CD4-positive, CD25-positive, alpha-beta regulatory T cell (primary cell): ENCODE measurements around the gene NEO1. TPM values are rescaled to one million over a fixed set of nuclear protein-coding genes. Genes with fewer than 3 reads are reported as not detected.

Experiments used
- ATAC-seq, 2 donors: fragments of 150-1000 bp; cut with Tn5 transposase; one replicate each; pipeline ENCODE4 v1.10.0; 2021; ENCODE audit warnings: low read depth in 2 of 2, moderate number of reproducible peaks in 2 of 2, moderate library complexity in 1 of 2
- DNase-seq, 3 donors: peaks; one replicate each; pipeline versions ENCODE4 v3.0.0 to v3.0.0-alpha.2; 2012 to 2022; ENCODE audit warnings: mixed read lengths in 1 of 3
- H3K27ac ChIP-seq: one replicate; pipeline ENCODE4 v1.7.0; 2013; ENCODE audit warnings: mild to moderate bottlenecking, low read length; ENCODE audit not compliant: insufficient read depth, poor library complexity, severe bottlenecking
- H3K27me3 ChIP-seq: one replicate; pipeline ENCODE4 v1.7.0; 2013; ENCODE audit warnings: low read length; ENCODE audit not compliant: control insufficient read depth, insufficient read depth
- H3K36me3 ChIP-seq: one replicate; pipeline ENCODE4 v1.7.0; 2013; ENCODE audit warnings: mild to moderate bottlenecking, low read length, moderate library complexity; ENCODE audit not compliant: control insufficient read depth, insufficient read depth
- H3K4me1 ChIP-seq: 2 replicates; pipeline ENCODE4 v1.7.0; 2013; ENCODE audit warnings: mild to moderate bottlenecking, low read length; ENCODE audit not compliant: insufficient read depth, control insufficient read depth, poor library complexity, severe bottlenecking
- H3K4me3 ChIP-seq: one replicate; pipeline ENCODE4 v1.7.0; 2013; ENCODE audit warnings: low read depth, mild to moderate bottlenecking, low read length, moderate library complexity
- H3K9me3 ChIP-seq, 2 experiments: 1 replicate in 1 of 2; 2 replicates in 1 of 2; pipeline ENCODE4 v1.7.0; 2013; ENCODE audit warnings: low read length in 2 of 2, mild to moderate bottlenecking in 1 of 2, moderate library complexity in 1 of 2; ENCODE audit not compliant: control insufficient read depth in 2 of 2
- H3K27ac Mint-ChIP-seq, 3 donors: one replicate each; pipeline ENCODE4 v1.8.0; 2020 to 2022; ENCODE audit warnings: mild to moderate bottlenecking in 3 of 3, mixed read lengths in 3 of 3, moderate library complexity in 2 of 3
- H3K27me3 Mint-ChIP-seq: one replicate; pipeline ENCODE4 v1.8.0; 2022; ENCODE audit warnings: mild to moderate bottlenecking, mixed read lengths
- H3K36me3 Mint-ChIP-seq: one replicate; pipeline ENCODE4 v1.8.0; 2020; ENCODE audit warnings: mixed read lengths
- H3K4me1 Mint-ChIP-seq, 4 donors: one replicate each; pipeline ENCODE4 v1.8.0; 2020 to 2022; ENCODE audit warnings: mixed read lengths in 4 of 4, mild to moderate bottlenecking in 1 of 4
- H3K4me3 Mint-ChIP-seq, 4 donors: one replicate each; pipeline ENCODE4 v1.8.0; 2020 to 2022; ENCODE audit warnings: mild to moderate bottlenecking in 4 of 4, mixed read lengths in 4 of 4, moderate library complexity in 3 of 4
- H3K9me3 Mint-ChIP-seq, 7 donors: one replicate each; pipeline ENCODE4 v1.8.0; 2020 to 2022; ENCODE audit warnings: mixed read lengths in 7 of 7, mild to moderate bottlenecking in 3 of 7, moderate library complexity in 2 of 7
- polyA plus RNA-seq, 4 donors: library from polyadenylated mRNA; unstranded; fragments of 300-500 nt; fragmentation: Illumina TruSeq; gene quantifications; one replicate each; pipeline ENCODE4 v1.2.3, GENCODE V29; 2021
- total RNA-seq: library from RNA; stranded (reverse); gene quantifications from one replicate; pipeline ENCODE4 v1.2.3, GENCODE V29; 2022

Gene NEO1
- total and polyA plus RNA-seq, 5 donors from 2014 or later, result 0.45 to 2.7 (median 0.68) TPM

- Mint-ChIP-seq H3K9me3 (peaks cover 0 to 2% (median 0%) of the 10 kb centered on the region in 7 donors), H3K27me3 (peaks cover 16% of the 10 kb centered on the region), H3K27ac (no peak overlapping the region), H3K4me1 (no peaks in the 10 kb centered on the region), H3K36me3 (no peaks in the 10 kb centered on the region), H3K4me3 (no peak overlapping the region)
- no peak for DNase-seq
- Histone ChIP-seq H3K27ac (no peak overlapping the region), H3K4me3 (no peak overlapping the region), H3K27me3 (peaks cover 11% of the 10 kb centered on the region), H3K36me3 (no peaks in the 10 kb centered on the region), H3K4me1 (no peaks in the 10 kb centered on the region), H3K9me3 (no peaks in the 10 kb centered on the region)
- no peak for ATAC-seq
Measured at GRCh38 chr15:73072894-73073293, 20.6 kb downstream of the NEO1 start.

GRCh38 chr15:73074241-73074640, 22.0 kb downstream of the NEO1 start:
- Histone ChIP-seq H3K4me3 (no peak overlapping the region), H3K4me1 (no peaks in the 10 kb centered on the region), H3K9me3 (no peaks in the 10 kb centered on the region), H3K36me3 (no peaks in the 10 kb centered on the region), H3K27ac (no peak overlapping the region), H3K27me3 (peaks cover 11% of the 10 kb centered on the region)
- Mint-ChIP-seq H3K27ac (no peak overlapping the region), H3K9me3 (peaks cover 0 to 3% (median 0%) of the 10 kb centered on the region in 7 donors), H3K4me1 (no peaks in the 10 kb centered on the region), H3K36me3 (no peaks in the 10 kb centered on the region), H3K4me3 (no peak overlapping the region), H3K27me3 (peaks cover 23% of the 10 kb centered on the region)
- DNase-seq (no peak), ATAC-seq (no peak)

GRCh38 chr15:73075160-73075859, 23.0 kb downstream of the NEO1 start:
- DNase-seq (no peak), ATAC-seq (no peak)
- Histone ChIP-seq H3K9me3 (no peaks in the 10 kb centered on the region), H3K27ac (no peak overlapping the region), H3K4me1 (no peaks in the 10 kb centered on the region), H3K27me3 (peaks cover 11% of the 10 kb centered on the region), H3K36me3 (no peaks in the 10 kb centered on the region), H3K4me3 (no peak overlapping the region)
- Mint-ChIP-seq H3K36me3 (no peaks in the 10 kb centered on the region), H3K4me3 (no peak overlapping the region), H3K9me3 (peaks cover 0 to 3% (median 0%) of the 10 kb centered on the region in 7 donors), H3K4me1 (no peaks in the 10 kb centered on the region), H3K27me3 (peaks cover 25% of the 10 kb centered on the region), H3K27ac (no peak overlapping the region)

GRCh38 chr15:73078291-73078690, 26.0 kb downstream of the NEO1 start:
- peaks cover 0 to 3% (median 0%) of the 10 kb centered on the region in 7 donors for H3K9me3 Mint-ChIP-seq
- ATAC-seq, result no peak
- Histone ChIP-seq H3K27ac (no peak overlapping the region), H3K4me1 (no peaks in the 10 kb centered on the region), H3K36me3 (no peaks in the 10 kb centered on the region), H3K9me3 (no peaks in the 10 kb centered on the region), H3K4me3 (no peak overlapping the region), H3K27me3 (peaks cover 13% of the 10 kb centered on the region)
- no peak overlapping the region for H3K27ac Mint-ChIP-seq
- H3K27me3 Mint-ChIP-seq, result peaks cover 26% of the 10 kb centered on the region
- no peak for DNase-seq
- no peaks in the 10 kb centered on the region for H3K36me3 Mint-ChIP-seq
- H3K4me3 Mint-ChIP-seq, result no peak overlapping the region
- no peaks in the 10 kb centered on the region for H3K4me1 Mint-ChIP-seq

- ATAC-seq (no peak), DNase-seq (no peak)
- no peak overlapping the region for H3K27ac Mint-ChIP-seq
- Histone ChIP-seq H3K4me3 (no peak overlapping the region), H3K36me3 (no peaks in the 10 kb centered on the region), H3K4me1 (no peaks in the 10 kb centered on the region), H3K27me3 (peaks cover 11% of the 10 kb centered on the region), H3K9me3 (no peaks in the 10 kb centered on the region), H3K27ac (no peak overlapping the region)
- peaks cover 26% of the 10 kb centered on the region for H3K27me3 Mint-ChIP-seq
- no peaks in the 10 kb centered on the region for H3K4me1 Mint-ChIP-seq
- H3K4me3 Mint-ChIP-seq, result no peak overlapping the region
- peaks cover 0 to 3% (median 0%) of the 10 kb centered on the region in 7 donors for H3K9me3 Mint-ChIP-seq
- H3K36me3 Mint-ChIP-seq, result no peaks in the 10 kb centered on the region
Measured at GRCh38 chr15:73078722-73079121, 26.5 kb downstream of the NEO1 start.

GRCh38 chr15:73079565-73079964, 27.3 kb downstream of the NEO1 start:
- Mint-ChIP-seq H3K27me3 (peaks cover 26% of the 10 kb centered on the region), H3K36me3 (no peaks in the 10 kb centered on the region), H3K4me3 (no peak overlapping the region), H3K27ac (no peak overlapping the region), H3K4me1 (no peaks in the 10 kb centered on the region), H3K9me3 (peaks cover 0 to 6% (median 0%) of the 10 kb centered on the region in 7 donors)
- H3K4me1 ChIP-seq, result no peaks in the 10 kb centered on the region
- H3K4me3 ChIP-seq, result no peak overlapping the region
- no peak overlapping the region for H3K27ac ChIP-seq
- ATAC-seq (no peak), DNase-seq (no peak)
- H3K9me3 ChIP-seq, result no peaks in the 10 kb centered on the region
- H3K27me3 ChIP-seq, result peaks cover 11% of the 10 kb centered on the region
- no peaks in the 10 kb centered on the region for H3K36me3 ChIP-seq

- Mint-ChIP-seq H3K4me1 (no peaks in the 10 kb centered on the region), H3K27me3 (peaks cover 30% of the 10 kb centered on the region), H3K9me3 (peaks cover 0 to 7% (median 0%) of the 10 kb centered on the region in 7 donors), H3K4me3 (no peak overlapping the region), H3K27ac (peak overlapping the region in 1 of 3 donors; percentile 22), H3K36me3 (no peaks in the 10 kb centered on the region)
- Histone ChIP-seq H3K36me3 (no peaks in the 10 kb centered on the region), H3K9me3 (no peaks in the 10 kb centered on the region), H3K4me3 (no peak overlapping the region), H3K27me3 (peaks cover 14% of the 10 kb centered on the region), H3K27ac (no peak overlapping the region), H3K4me1 (no peaks in the 10 kb centered on the region)
- DNase-seq, result peak in 2 of 3 donors; percentile 28 to 42
- no peak for ATAC-seq
Measured at GRCh38 chr15:73081321-73081958, 29.2 kb downstream of the NEO1 start.

- DNase-seq (no peak), ATAC-seq (no peak)
- H3K4me3 Mint-ChIP-seq, result no peak overlapping the region
- H3K9me3 Mint-ChIP-seq, result peaks cover 0 to 5% (median 0%) of the 10 kb centered on the region in 7 donors
- H3K27ac ChIP-seq, result no peak overlapping the region
- H3K36me3 Mint-ChIP-seq, result no peaks in the 10 kb centered on the region
- no peaks in the 10 kb centered on the region for H3K9me3 ChIP-seq
- H3K27ac Mint-ChIP-seq, result no peak overlapping the region
- H3K36me3 ChIP-seq, result no peaks in the 10 kb centered on the region
- H3K27me3 ChIP-seq, result peaks cover 11% of the 10 kb centered on the region
- H3K4me3 ChIP-seq, result no peak overlapping the region
- H3K27me3 Mint-ChIP-seq, result peaks cover 33% of the 10 kb centered on the region
- no peaks in the 10 kb centered on the region for H3K4me1 ChIP-seq
- no peaks in the 10 kb centered on the region for H3K4me1 Mint-ChIP-seq
Measured at GRCh38 chr15:73082812-73083211, 30.5 kb downstream of the NEO1 start.
